ENCODE results near the gene ABR. TPM values are rescaled to one million over a fixed set of nuclear protein-coding genes. Genes with fewer than 3 reads are reported as not detected.

ABR gene
- total RNA-seq, 1 experiment from 2014 or later, result 78.3 TPM

- no peaks in the 10 kb centered on the region for H3K27me3 ChIP-seq (replicated peaks; ENCODE audit: control insufficient read depth, insufficient read depth, low read length)
- Mint-ChIP-seq H3K9me3 (ENCODE audit: unreplicated experiment) (no peaks in the 10 kb centered on the region), H3K4me3 (ENCODE audit: unreplicated experiment) (no peak overlapping the region), H3K36me3 (ENCODE audit: insufficient read depth, unreplicated experiment) (peaks cover 5% of the 10 kb centered on the region), H3K27me3 (ENCODE audit: insufficient read depth, unreplicated experiment) (no peaks in the 10 kb centered on the region), H3K4me1 (ENCODE audit: low read depth, unreplicated experiment) (peaks cover 12% of the 10 kb centered on the region), H3K27ac (ENCODE audit: unreplicated experiment) (no peak overlapping the region)
- intact Hi-C loops (cut with micrococcal nuclease; ENCODE audit: unreplicated experiment), result no loop called here
- H3K4me1 ChIP-seq, result peaks cover 12% of the 10 kb centered on the region; the same call in 1 of the 2 replicates
- POLR2A ChIA-PET, result no interaction called here
- H3K4me3 ChIP-seq (ENCODE audit: low read depth, low read length), result no peak overlapping the region
- BruUV-seq (replicated peaks), result no TSS peak
- no peaks in the 10 kb centered on the region for H3K9me3 ChIP-seq
- CTCF ChIA-PET, result interaction anchor here (0.7 to 1.3 kb wide), 2 partner anchors 40 to 58 kb away, joined by 3 to 4 read pairs; no protein-coding TSS in a partner anchor
- no peak for TF ChIP-seq CTCF (IDR thresholded peaks at IDR 0.05; ENCODE audit: insufficient read depth in 1 of 2, low read depth in 1 of 2, low read length in 1 of 2, severe bottlenecking in 1 of 2, unreplicated experiment in 1 of 2)
- no peaks in the 10 kb centered on the region for H3K36me3 ChIP-seq (ENCODE audit: control insufficient read depth, insufficient read depth, low read length)
- DNase-seq, result no peak
Measured at GRCh38 chr17:1180958-1181752, 1.4 kb upstream of the ABR start.

- peak in 1 of 2 experiments; percentile 49 for DNase-seq
- intact Hi-C loops (cut with micrococcal nuclease; ENCODE audit: unreplicated experiment), result no loop called here
- POLR2A ChIA-PET, result no interaction called here
Measured at GRCh38 chr17:1179112-1179817, 516 bp downstream of the ABR start.

More at GRCh38 chr17:1179112-1179817, 516 bp downstream of the ABR start:
- H3K27me3 Mint-ChIP-seq (ENCODE audit: insufficient read depth, unreplicated experiment), result no peaks in the 10 kb centered on the region
- H3K27ac Mint-ChIP-seq (ENCODE audit: unreplicated experiment), result no peak overlapping the region
- Histone ChIP-seq H3K36me3 (ENCODE audit: control insufficient read depth, insufficient read depth, low read length) (no peaks in the 10 kb centered on the region), H3K4me1 (0 out of 2 replicates have a peak, but pooled peaks cover 6% of the 10 kb centered on the region), H3K4me3 (ENCODE audit: low read depth, low read length) (peak overlapping the region; percentile 73), H3K27me3 (replicated peaks; ENCODE audit: control insufficient read depth, insufficient read depth, low read length) (no peaks in the 10 kb centered on the region), H3K9me3 (no peaks in the 10 kb centered on the region)
- peaks cover 5% of the 10 kb centered on the region for H3K4me1 Mint-ChIP-seq (ENCODE audit: low read depth, unreplicated experiment)
- no peaks in the 10 kb centered on the region for H3K9me3 Mint-ChIP-seq (ENCODE audit: unreplicated experiment)
- BruUV-seq (replicated peaks), result no TSS peak
- no peak for TF ChIP-seq CTCF (IDR thresholded peaks at IDR 0.05; ENCODE audit: insufficient read depth in 1 of 2, low read depth in 1 of 2, low read length in 1 of 2, severe bottlenecking in 1 of 2, unreplicated experiment in 1 of 2)
- H3K36me3 Mint-ChIP-seq (ENCODE audit: insufficient read depth, unreplicated experiment), result peaks cover 5% of the 10 kb centered on the region
- peak overlapping the region; percentile 73 for H3K4me3 Mint-ChIP-seq (ENCODE audit: unreplicated experiment)
- CTCF ChIA-PET, result interaction anchor here (0.6 kb wide), 1 partner anchor 55 kb away, joined by 3 read pairs; no protein-coding TSS in a partner anchor

Measured in Caco-2 (cell line).